Measurements from ENCODE around the gene SUFU. TPM values are rescaled to one million over a fixed set of nuclear protein-coding genes. Genes with fewer than 3 reads are reported as not detected.
"Not testable (repeated sequence)": the region's sequence is repeated elsewhere in the genome, so short reads cannot be mapped to it uniquely, and the experiment has no call there.

The SUFU gene
- 19.9 TPM for total RNA-seq (ENCODE audit: unreplicated experiment)
- long read RNA-seq, partial matches to known transcripts = 0 of 3 reads
- long read RNA-seq, other reads (novel, unspliced or antisense) = 3 of 3 reads

- H3K4me3 Mint-ChIP-seq (ENCODE audit: unreplicated experiment) = peak within 1 kb of the TSS; percentile 95
- TF ChIP-seq CTCF (IDR thresholded peaks at IDR 0.05; ENCODE audit: partially characterized antibody, unreplicated experiment) = peak; percentile 87
- H3K27me3 Mint-ChIP-seq (ENCODE audit: unreplicated experiment) = no peaks in the 10 kb centered on the region
- H3K27ac Mint-ChIP-seq (ENCODE audit: unreplicated experiment) = peak within 1 kb of the TSS; percentile 80
- no peaks in the 10 kb centered on the region for H3K36me3 Mint-ChIP-seq (ENCODE audit: unreplicated experiment)
- no peaks in the 10 kb centered on the region for H3K9me3 Mint-ChIP-seq (ENCODE audit: unreplicated experiment)
- H3K4me1 Mint-ChIP-seq (ENCODE audit: low read depth, unreplicated experiment) = peaks cover 13% of the 10 kb centered on the region
- DNase-seq = peak; percentile 98
Measured at GRCh38 chr10:102503264-102504178, at the start of gene SUFU. TSS of gene SUFU (plus strand) at chr10:102503972. CDS start at chr10:102504153, 181 bp downstream.

GRCh38 chr10:102454662-102455487 is 48.9 kb upstream of the SUFU start:
- not testable (repeated sequence) for H3K4me1 Mint-ChIP-seq (ENCODE audit: low read depth, unreplicated experiment); H3K36me3 Mint-ChIP-seq (ENCODE audit: unreplicated experiment); DNase-seq; H3K9me3 Mint-ChIP-seq (ENCODE audit: unreplicated experiment); H3K27me3 Mint-ChIP-seq (ENCODE audit: unreplicated experiment)
- H3K27ac Mint-ChIP-seq (ENCODE audit: unreplicated experiment) = peak overlapping the region; percentile 17
- H3K4me3 Mint-ChIP-seq (ENCODE audit: unreplicated experiment) = peak overlapping the region; percentile 49

- no peaks in the 10 kb centered on the region for H3K27me3 Mint-ChIP-seq (ENCODE audit: unreplicated experiment)
- peaks cover 10% of the 10 kb centered on the region for H3K4me1 Mint-ChIP-seq (ENCODE audit: low read depth, unreplicated experiment)
- no peak overlapping the region for H3K27ac Mint-ChIP-seq (ENCODE audit: unreplicated experiment)
- H3K9me3 Mint-ChIP-seq (ENCODE audit: unreplicated experiment) = peaks cover 2% of the 10 kb centered on the region
- no peaks in the 10 kb centered on the region for H3K36me3 Mint-ChIP-seq (ENCODE audit: unreplicated experiment)
- H3K4me3 Mint-ChIP-seq (ENCODE audit: unreplicated experiment) = no peak overlapping the region
- no peak for DNase-seq
- no peak for TF ChIP-seq CTCF (IDR thresholded peaks at IDR 0.05; ENCODE audit: partially characterized antibody, unreplicated experiment)
Measured at GRCh38 chr10:102455893-102456471, 47.8 kb upstream of the SUFU start.

GRCh38 chr10:102457591-102458150 is 46.1 kb upstream of the SUFU start:
- Mint-ChIP-seq H3K9me3 (ENCODE audit: unreplicated experiment) (peaks cover 10% of the 10 kb centered on the region), H3K27ac (ENCODE audit: unreplicated experiment) (no peak overlapping the region), H3K4me1 (ENCODE audit: low read depth, unreplicated experiment) (peaks cover 21% of the 10 kb centered on the region), H3K4me3 (ENCODE audit: unreplicated experiment) (no peak overlapping the region), H3K36me3 (ENCODE audit: unreplicated experiment) (no peaks in the 10 kb centered on the region), H3K27me3 (ENCODE audit: unreplicated experiment) (peaks cover 4% of the 10 kb centered on the region)
- no peak for TF ChIP-seq CTCF (IDR thresholded peaks at IDR 0.05; ENCODE audit: partially characterized antibody, unreplicated experiment)
- DNase-seq = no peak

GRCh38 chr10:102458656-102459055 is 45.1 kb upstream of the SUFU start:
- no peak overlapping the region for H3K27ac Mint-ChIP-seq (ENCODE audit: unreplicated experiment)
- H3K9me3 Mint-ChIP-seq (ENCODE audit: unreplicated experiment) = peaks cover 14% of the 10 kb centered on the region
- no peak overlapping the region for H3K4me3 Mint-ChIP-seq (ENCODE audit: unreplicated experiment)
- H3K4me1 Mint-ChIP-seq (ENCODE audit: low read depth, unreplicated experiment) = peaks cover 26% of the 10 kb centered on the region
- no peaks in the 10 kb centered on the region for H3K36me3 Mint-ChIP-seq (ENCODE audit: unreplicated experiment)
- DNase-seq = no peak
- peaks cover 4% of the 10 kb centered on the region for H3K27me3 Mint-ChIP-seq (ENCODE audit: unreplicated experiment)
- no peak for TF ChIP-seq CTCF (IDR thresholded peaks at IDR 0.05; ENCODE audit: partially characterized antibody, unreplicated experiment)
